Fibroblast of skin of abdomen (primary cell): ENCODE data around the gene EXD3.
A peak's percentile ranks its signal among the peaks of the same experiment; 100 is the strongest.
"Not testable (repeated sequence)": the region's sequence is repeated elsewhere in the genome, so short reads cannot be mapped to it uniquely, and the experiment has no call there.

Source experiments
- DNase-seq: peaks from one replicate; pipeline ENCODE4 v3.0.0-alpha.2; 2013

The EXD3 gene

GRCh38 chr9:137430723-137431415 is 7.9 kb upstream of the EXD3 start:
- no peak for DNase-seq

- DNase-seq = no peak
Measured at GRCh38 chr9:137429974-137430722, 7.2 kb upstream of the EXD3 start.

- no peak for DNase-seq
Measured at GRCh38 chr9:137429546-137429890, 6.6 kb upstream of the EXD3 start.

- DNase-seq = no peak
Measured at GRCh38 chr9:137428841-137429545, 6.0 kb upstream of the EXD3 start.

- no peak for DNase-seq
Measured at GRCh38 chr9:137428311-137428630, 5.3 kb upstream of the EXD3 start.

GRCh38 chr9:137427454-137428310 is 4.7 kb upstream of the EXD3 start:
- DNase-seq = no peak

GRCh38 chr9:137426018-137426681 is 3.2 kb upstream of the EXD3 start:
- no peak for DNase-seq

GRCh38 chr9:137423514-137424291 is 741 bp upstream of the EXD3 start:
- DNase-seq = no peak

GRCh38 chr9:137421838-137422603 is 941 bp downstream of the EXD3 start:
- no peak for DNase-seq

- DNase-seq = no peak
Measured at GRCh38 chr9:137417161-137418021, 5.6 kb downstream of the EXD3 start.

- DNase-seq = no peak
Measured at GRCh38 chr9:137416563-137417151, 6.3 kb downstream of the EXD3 start.

- no peak for DNase-seq
Measured at GRCh38 chr9:137416006-137416562, 6.9 kb downstream of the EXD3 start.

- DNase-seq = no peak
Measured at GRCh38 chr9:137415451-137415850, 7.5 kb downstream of the EXD3 start.

GRCh38 chr9:137412431-137412830 is 10.5 kb downstream of the EXD3 start:
- DNase-seq = no peak

GRCh38 chr9:137411645-137412380 is 11.1 kb downstream of the EXD3 start:
- peak; percentile 87 for DNase-seq

- DNase-seq = no peak
Measured at GRCh38 chr9:137411260-137411644, 11.7 kb downstream of the EXD3 start.

- DNase-seq = no peak
Measured at GRCh38 chr9:137410891-137411249, 12.1 kb downstream of the EXD3 start.

GRCh38 chr9:137410236-137410890 is 12.6 kb downstream of the EXD3 start:
- not testable (repeated sequence) for DNase-seq
